ENCODE measurements around the gene PAN2. TPM values are rescaled to one million over a fixed set of nuclear protein-coding genes. Genes with fewer than 3 reads are reported as not detected.
A peak's percentile ranks its signal among the peaks of the same experiment; 100 is the strongest.
"Not testable (repeated sequence)": the region's sequence is repeated elsewhere in the genome, so short reads cannot be mapped to it uniquely, and the experiment has no call there.

PAN2 gene
- total RNA-seq, 1 experiment from 2014 or later, result 71.9 TPM

GRCh38 chr12:56278905-56279304, 54.9 kb downstream of the PAN2 start:
- Histone ChIP-seq H3K27me3 (ENCODE audit: control insufficient read depth, insufficient read depth, low read length) (no peaks in the 10 kb centered on the region), H3K4me1 (ENCODE audit: control insufficient read depth, insufficient read depth, low read length) (no peaks in the 10 kb centered on the region), H3K9me3 (ENCODE audit: control insufficient read depth, insufficient read depth, low read depth, low read length) (no peaks in the 10 kb centered on the region), H3K36me3 (ENCODE audit: control insufficient read depth, insufficient read depth, low read length) (peaks cover 18% of the 10 kb centered on the region), H3K4me3 (ENCODE audit: low read depth in 2 of 2, low read length in 2 of 2) (no peak overlapping the region), H3K27ac (ENCODE audit: low read length) (no peak overlapping the region)
- intact Hi-C loops (cut with micrococcal nuclease; ENCODE audit: unreplicated experiment) (no loop called here), in situ Hi-C loops (cut with HindIII; ENCODE audit: low pct_unique_long_range_greater_than_20kb, low sequenced_read_pairs) (no loop called here)
- DNase-seq (ENCODE audit: low read depth, low spot score) (no peak), ATAC-seq (no peak)
- TF ChIP-seq REST (IDR thresholded peaks at IDR 0.05; ENCODE audit: insufficient read depth in 1 of 2, low read depth in 2 of 2, low read length in 1 of 2), result no peak
- no peak for TF ChIP-seq SIN3A (IDR thresholded peaks at IDR 0.05; ENCODE audit: borderline replicate concordance, insufficient read depth, low read depth, low read length)
- no peak for TF ChIP-seq CTCF (IDR thresholded peaks at IDR 0.05)
- no peak for TF ChIP-seq POLR2AphosphoS5 (IDR thresholded peaks at IDR 0.05; ENCODE audit: low read depth, low read length)
- no peak for TF ChIP-seq TCF7L2 (IDR thresholded peaks at IDR 0.05; ENCODE audit: low read depth, low read length)
- ChIA-PET CTCF (interaction anchor here (0.6 kb wide), 1 partner anchor 13 kb away, joined by 4 read pairs; no protein-coding TSS in a partner anchor), POLR2A (no interaction called here)
- no TSS peak for BruUV-seq (replicated peaks)

GRCh38 chr12:56274299-56274698, 59.5 kb downstream of the PAN2 start:
- POLR2A ChIA-PET, result no interaction called here
- BruUV-seq (replicated peaks), result no TSS peak
- CTCF ChIA-PET, result no interaction called here
- ATAC-seq (no peak), DNase-seq (ENCODE audit: low read depth, low spot score) (no peak)
- intact Hi-C loops (cut with micrococcal nuclease; ENCODE audit: unreplicated experiment) (no loop called here), in situ Hi-C loops (cut with HindIII; ENCODE audit: low pct_unique_long_range_greater_than_20kb, low sequenced_read_pairs) (no loop called here)
- Histone ChIP-seq H3K27me3 (ENCODE audit: control insufficient read depth, insufficient read depth, low read length) (no peaks in the 10 kb centered on the region), H3K4me1 (ENCODE audit: control insufficient read depth, insufficient read depth, low read length) (no peaks in the 10 kb centered on the region), H3K9me3 (ENCODE audit: control insufficient read depth, insufficient read depth, low read depth, low read length) (no peaks in the 10 kb centered on the region), H3K4me3 (ENCODE audit: low read depth in 2 of 2, low read length in 2 of 2) (no peak overlapping the region), H3K27ac (ENCODE audit: low read length) (no peak overlapping the region), H3K36me3 (ENCODE audit: control insufficient read depth, insufficient read depth, low read length) (peaks cover 13% of the 10 kb centered on the region)
- TF ChIP-seq SIN3A (IDR thresholded peaks at IDR 0.05; ENCODE audit: borderline replicate concordance, insufficient read depth, low read depth, low read length) (no peak), POLR2AphosphoS5 (IDR thresholded peaks at IDR 0.05; ENCODE audit: low read depth, low read length) (no peak), REST (IDR thresholded peaks at IDR 0.05; ENCODE audit: insufficient read depth in 1 of 2, low read depth in 2 of 2, low read length in 1 of 2) (no peak), CTCF (IDR thresholded peaks at IDR 0.05) (no peak), TCF7L2 (IDR thresholded peaks at IDR 0.05; ENCODE audit: low read depth, low read length) (no peak)

- ATAC-seq; CTCF ChIA-PET; H3K9me3 ChIP-seq (ENCODE audit: control insufficient read depth, insufficient read depth, low read depth, low read length); H3K4me1 ChIP-seq (ENCODE audit: control insufficient read depth, insufficient read depth, low read length); DNase-seq (ENCODE audit: low read depth, low spot score); in situ Hi-C loops (cut with HindIII; ENCODE audit: low pct_unique_long_range_greater_than_20kb, low sequenced_read_pairs); H3K4me3 ChIP-seq (ENCODE audit: low read depth in 2 of 2, low read length in 2 of 2); H3K27me3 ChIP-seq (ENCODE audit: control insufficient read depth, insufficient read depth, low read length); intact Hi-C loops (cut with micrococcal nuclease; ENCODE audit: unreplicated experiment); H3K27ac ChIP-seq (ENCODE audit: low read length); POLR2A ChIA-PET: not testable (repeated sequence)
- BruUV-seq (replicated peaks), result TSS peak; percentile 88
- H3K36me3 ChIP-seq (ENCODE audit: control insufficient read depth, insufficient read depth, low read length), result peaks cover 13% of the 10 kb centered on the region
Measured at GRCh38 chr12:56272468-56272867, 61.3 kb downstream of the PAN2 start.
